ENCODE data around the gene FBLN2.

GRCh38 chr3:13545952-13546454 is 2.9 kb upstream of the FBLN2 start:
- TF ChIP-seq CTCF (IDR thresholded peaks at IDR 0.05; ENCODE audit: low read depth, low read length) (no peak), EZH2phosphoT487 (IDR thresholded peaks at IDR 0.05; ENCODE audit: low read depth) (no peak)
